CD4-positive, alpha-beta T cell treated with Interleukin-6 for 4 hours (primary cell): Measurements from ENCODE around the gene SLC39A11.
"Not testable (repeated sequence)": the region's sequence is repeated elsewhere in the genome, so short reads cannot be mapped to it uniquely, and the experiment has no call there.

Experiments
- DNase-seq: peaks from one replicate; pipeline ENCODE4 v3.0.0-alpha.2; 2020; ENCODE audit warnings: mixed read lengths

The SLC39A11 gene

DNA sequence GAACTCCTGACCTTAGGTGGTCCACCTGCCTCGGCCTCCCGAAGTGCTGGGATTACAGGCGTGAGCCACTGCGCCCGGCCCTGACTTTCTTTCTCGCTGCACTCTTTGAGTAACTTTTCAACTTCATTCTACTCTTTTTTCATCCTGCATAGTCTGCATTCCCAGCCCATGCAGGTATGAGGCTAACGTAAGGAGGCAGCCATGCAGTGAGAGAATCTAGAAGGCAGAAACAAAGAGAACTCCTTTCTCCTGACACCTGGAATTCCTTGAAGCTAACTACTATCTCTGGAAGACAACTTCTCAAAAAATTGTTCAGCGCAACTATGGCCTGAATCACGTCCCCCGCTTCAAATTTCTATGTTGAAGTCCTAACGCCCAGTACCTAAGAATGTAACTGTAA lies 152.0 kb downstream of the SLC39A11 start:
- DNase-seq: no peak

DNA sequence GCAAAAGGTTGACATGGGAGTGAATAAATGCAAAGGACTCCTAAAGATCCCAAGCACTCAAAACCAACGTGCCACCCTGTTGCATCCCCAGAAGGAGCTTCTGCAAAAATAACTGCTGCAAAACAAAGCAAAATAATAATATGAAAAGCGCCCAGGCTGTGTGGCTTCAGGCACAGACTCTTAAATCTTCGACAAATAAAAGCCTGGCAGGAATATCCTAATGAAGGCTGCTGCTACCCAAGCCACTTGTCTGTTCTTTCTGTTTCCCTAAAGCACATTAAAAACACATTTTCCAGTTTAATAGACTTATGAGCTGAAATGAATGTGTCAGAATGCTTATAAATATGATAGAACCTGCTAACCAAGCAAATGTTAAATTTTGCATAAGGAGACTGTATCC lies 154.0 kb downstream of the SLC39A11 start:
- DNase-seq: no peak

DNA sequence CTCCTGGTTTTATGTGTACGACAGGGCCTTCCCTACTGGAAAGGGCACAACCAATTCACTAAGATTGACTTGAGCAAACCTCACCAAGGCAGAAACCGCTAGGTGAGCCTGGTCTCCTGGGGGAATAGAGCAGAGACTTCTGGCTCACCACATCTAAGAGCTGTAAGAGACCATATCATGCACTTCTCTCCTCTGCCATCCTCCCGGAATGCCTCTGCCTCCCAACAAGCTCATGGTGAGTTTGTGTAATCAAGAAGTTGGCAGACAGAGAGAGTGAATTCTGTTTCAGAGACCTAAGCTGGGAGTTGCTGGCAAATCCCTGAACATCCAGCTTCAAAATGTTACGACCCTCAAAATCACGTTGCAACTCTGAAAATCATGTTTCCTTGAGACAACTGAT lies 154.8 kb downstream of the SLC39A11 start:
- no peak for DNase-seq

DNA sequence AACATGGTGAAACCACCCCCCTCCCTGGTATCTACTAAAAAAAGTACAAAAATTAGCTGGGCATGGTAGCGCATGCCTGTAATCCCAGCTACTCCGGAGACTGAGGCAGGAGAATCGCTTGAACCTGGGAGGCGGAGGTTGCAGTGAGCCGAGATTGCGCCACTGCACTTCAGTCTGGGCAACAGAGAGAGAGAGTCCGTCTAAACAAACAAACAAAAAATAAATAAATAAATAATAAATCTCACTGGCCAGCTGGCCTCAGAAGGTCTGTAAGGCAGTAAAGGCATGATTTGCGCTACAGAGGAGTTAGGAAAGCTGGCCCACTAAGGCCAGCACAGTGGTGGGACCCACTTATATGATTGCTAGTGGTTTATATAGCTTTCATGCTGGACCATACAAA lies 155.2 kb downstream of the SLC39A11 start:
- DNase-seq: not testable (repeated sequence)

DNA sequence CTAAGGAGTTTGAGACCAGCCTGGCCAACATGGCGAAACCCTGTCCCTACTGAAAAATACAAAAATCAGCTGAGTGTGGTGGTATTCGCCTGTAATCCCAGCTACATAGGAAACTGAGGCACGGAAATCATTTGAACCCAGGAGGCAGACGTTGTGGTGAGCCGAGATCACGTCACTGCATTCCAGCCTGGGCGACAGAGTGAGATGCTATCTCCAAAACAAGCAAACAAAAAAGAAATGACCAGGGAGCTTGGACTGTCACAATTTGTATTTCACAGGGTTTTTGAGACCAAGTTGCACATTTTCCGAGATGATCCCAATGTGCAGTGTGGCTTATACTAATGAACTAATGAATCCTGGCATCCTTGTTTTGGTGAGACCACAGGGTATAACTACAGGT lies 156.5 kb downstream of the SLC39A11 start:
- DNase-seq: no peak

DNA sequence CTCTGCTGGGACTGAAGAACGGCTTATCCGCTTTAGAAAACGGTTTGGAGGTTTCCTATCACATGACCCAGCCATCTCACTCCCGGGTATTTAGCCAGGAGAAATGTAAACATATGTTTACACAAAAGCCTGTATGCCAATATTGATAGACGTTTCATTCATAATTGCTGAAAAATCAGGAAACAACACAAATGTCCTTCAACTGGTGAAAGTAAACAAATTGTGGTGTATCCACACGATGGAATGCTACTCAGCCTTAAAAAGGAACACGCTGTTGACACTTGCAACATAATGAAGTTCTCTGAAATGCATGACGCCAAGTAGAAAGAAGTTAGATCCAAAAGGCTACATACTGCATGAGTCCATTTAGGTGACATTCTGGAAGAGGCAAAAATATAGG lies 157.6 kb downstream of the SLC39A11 start:
- no peak for DNase-seq

DNA sequence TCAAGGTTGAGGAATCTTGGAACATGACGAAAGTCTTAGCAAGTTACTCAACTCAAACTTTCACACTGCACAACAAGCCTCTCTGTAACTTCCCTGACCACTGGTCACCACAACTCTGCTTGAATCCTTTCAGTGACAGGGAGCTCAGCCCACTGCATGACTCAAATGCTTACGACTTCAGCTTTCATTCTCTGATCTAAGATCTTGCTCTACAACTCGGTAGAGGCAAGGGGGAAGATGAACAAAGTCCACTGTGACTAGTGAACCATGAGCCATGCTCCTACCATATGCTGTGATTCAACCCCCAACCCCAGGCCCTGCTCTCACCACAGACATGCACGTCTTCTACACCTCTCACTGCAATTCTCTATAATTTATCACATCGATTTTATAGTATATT lies 160.9 kb downstream of the SLC39A11 start:
- DNase-seq: no peak

DNA sequence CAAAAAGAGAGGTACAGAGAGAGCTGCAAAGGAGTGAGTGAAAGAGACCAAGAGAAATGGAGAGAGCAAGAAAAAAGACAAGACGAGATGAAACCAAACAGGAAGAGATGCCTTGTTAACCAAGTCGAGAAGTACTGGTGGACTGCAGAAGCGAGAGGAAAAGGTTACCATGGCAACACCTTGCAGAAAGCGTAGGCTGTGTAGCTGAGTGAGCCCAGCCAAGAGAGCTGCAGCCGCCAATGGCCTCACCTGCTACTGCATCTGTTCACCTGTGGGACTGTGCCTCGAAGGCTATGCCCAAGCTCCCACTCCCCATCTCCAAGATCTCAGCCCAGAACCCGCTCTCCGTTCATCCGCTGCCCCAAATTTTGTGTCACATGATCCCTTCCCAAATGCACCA lies 161.3 kb downstream of the SLC39A11 start:
- no peak for DNase-seq

DNA sequence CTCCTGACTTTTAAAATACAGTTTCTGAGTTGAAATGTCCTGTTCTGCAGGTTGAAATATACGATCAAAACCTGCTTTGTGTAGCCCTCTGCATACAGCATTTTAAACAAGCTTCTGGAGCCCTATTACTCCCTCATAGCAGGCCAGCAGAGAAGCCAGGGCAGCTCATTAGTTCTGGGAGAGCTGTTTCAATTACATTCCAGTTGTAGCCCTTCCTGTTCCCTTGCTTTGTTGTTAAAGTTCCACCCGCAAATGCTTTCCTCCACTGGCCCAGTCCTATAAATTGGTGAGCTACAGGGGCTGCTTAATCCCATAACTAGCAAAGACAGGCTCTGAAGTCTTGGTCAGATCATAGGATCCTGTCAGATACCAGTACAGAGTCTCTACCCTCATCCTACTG lies 162.5 kb downstream of the SLC39A11 start:
- no peak for DNase-seq

DNA sequence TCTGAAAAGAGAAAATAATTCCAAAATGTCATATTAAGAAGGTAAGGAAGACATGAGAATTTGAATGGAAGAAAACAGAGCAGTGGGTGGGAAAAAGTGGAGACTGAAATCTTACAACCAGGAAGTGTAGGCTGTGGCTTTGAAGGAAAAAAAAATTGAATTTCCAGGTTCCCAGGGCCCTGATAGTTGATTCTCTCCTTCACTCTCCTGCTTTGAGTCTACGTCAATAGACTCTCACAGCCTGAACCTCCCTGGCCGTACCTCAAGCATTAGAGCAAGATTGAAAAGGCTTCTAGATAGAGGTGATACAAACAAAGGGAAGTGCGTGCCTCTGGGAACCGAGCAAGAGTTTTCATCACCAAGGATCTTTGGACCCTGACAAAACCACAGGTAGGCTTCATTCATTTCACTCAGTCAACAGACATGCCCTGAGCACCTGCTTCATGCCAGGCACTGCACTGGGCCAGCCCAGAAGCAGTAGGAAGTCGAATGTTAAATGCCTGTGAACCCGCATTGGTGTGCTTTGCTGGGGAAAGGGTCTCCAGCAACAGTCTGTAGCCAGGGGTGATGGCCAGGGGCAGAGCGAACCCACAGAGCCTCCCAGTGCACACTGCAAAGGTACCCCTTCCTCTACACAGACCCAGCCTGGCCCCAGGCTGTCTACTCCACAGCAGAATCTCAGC lies 163.9 kb downstream of the SLC39A11 start:
- DNase-seq: no peak

DNA sequence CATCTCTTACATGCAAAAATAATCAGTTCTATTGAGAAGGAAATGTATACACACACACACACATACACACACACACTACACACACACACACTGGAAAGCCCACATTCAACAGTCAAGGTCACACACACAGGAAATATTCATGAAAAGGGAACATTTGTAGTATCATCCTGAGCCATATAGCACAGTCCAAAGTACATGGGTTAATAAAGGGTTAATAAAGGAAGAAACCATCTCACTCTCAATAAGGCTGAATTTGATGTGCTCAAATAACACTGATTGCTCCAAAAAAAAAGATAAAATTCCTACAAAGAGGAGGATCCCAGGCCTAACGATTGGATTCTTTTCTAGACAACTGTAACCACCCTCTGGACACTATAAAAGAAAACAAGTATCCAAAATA lies 164.7 kb downstream of the SLC39A11 start:
- DNase-seq: no peak

DNA sequence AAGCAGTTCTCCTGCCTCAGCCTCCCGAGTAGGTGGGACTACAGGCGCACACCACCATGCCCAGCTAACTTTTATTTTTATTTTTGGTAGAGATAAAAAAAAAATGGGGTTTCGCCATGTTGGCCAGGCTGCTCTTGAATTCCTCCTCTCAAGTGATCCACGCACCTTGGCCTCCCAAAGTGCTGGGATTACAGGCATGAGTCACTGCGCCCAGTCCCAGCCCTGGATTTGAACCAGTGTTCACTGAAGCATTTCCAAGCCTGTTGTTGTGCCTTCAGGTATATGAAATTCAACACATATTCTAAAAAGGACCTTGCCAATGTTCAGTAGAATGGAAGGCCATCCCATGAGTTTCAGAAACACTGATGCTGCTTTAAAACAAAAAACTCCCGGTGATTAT lies 165.3 kb downstream of the SLC39A11 start:
- DNase-seq: no peak

DNA sequence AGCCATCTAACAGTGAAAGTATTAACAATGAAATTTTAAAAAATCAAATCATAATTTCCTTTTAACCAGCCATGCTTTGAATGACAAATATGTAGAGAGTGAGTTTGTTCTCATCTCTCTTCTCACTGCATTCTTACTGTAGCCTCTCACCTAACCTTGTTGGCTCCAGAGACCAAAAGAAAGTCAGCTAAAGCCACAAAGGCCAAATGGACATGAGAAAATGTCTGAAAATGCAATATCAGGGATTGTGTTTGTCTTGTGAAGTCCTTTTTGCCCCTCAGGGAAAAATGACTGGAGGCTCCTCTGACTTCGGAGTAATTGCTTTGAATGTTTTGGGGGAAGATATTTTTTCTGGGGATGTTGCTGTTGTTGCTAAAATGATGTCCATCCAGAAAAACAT lies 166.3 kb downstream of the SLC39A11 start:
- no peak for DNase-seq

DNA sequence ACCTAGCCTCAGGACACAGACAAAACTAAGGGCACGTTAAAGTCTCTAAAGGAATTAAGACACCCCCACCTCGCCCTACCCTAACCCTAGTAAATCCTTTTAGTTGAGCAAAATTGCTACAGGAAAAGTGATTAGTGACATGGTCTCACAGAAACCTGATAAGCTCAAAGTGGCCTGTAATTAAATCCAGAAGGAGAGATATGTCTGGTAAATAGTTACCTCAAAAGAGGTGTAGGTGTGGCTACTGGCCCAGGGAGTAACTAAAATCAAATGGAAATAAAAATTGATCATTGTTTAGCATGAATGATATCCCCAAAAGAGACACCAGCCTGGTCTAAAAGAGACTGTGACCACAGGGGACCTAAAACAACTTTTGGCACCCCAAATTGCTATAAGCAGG lies 168.3 kb downstream of the SLC39A11 start:
- no peak for DNase-seq

DNA sequence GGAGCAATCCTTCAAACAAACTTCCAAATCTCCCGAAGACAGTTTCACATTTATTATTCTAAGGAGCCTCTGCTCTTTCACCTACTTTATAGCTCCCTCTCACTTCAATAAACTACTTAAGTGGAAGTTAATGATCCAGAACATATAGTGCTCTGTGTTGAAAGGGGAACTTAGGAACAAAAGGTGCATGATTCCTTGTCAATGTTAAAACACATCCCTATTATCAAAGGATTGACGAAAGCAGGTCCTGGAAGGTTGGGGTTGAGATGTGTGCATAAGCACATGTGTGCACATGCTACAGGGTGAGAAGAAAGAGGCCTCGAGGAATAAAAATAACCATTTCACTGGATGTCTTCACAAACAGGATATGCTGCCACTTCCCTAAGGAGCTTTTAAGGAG lies 170.3 kb downstream of the SLC39A11 start:
- no peak for DNase-seq

DNA sequence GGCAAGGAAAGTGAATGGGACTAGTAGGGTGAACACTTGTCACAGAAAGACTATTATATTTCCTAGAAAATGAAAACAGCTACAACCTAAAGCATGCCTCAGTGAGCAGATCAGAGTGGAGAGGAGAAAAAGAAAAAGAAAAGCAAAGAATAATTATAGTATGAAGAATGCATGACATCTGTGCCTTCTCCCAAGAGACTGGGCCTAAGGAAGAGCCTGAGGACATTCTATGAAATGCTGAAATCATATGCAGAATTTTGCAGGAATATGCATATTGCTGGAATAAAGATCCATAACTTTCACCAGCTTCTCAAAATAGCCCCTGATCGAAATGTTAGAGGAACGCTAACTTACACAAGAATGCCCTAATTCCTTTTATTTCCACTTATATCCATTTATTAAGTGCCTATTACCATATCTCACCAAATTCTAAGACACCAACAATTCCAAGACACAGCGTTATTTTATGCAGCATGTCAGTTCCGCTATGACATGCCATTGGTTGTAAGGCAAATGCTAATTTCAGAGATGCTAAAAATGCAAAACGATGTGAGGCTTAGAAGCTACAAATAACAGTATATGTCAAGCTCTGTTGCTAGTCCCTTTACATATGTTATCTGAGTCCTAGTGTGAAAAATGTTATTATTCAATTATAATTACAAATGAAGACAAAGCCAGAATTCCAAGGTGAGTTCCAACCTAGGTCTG lies 171.0 kb downstream of the SLC39A11 start:
- no peak for DNase-seq

DNA sequence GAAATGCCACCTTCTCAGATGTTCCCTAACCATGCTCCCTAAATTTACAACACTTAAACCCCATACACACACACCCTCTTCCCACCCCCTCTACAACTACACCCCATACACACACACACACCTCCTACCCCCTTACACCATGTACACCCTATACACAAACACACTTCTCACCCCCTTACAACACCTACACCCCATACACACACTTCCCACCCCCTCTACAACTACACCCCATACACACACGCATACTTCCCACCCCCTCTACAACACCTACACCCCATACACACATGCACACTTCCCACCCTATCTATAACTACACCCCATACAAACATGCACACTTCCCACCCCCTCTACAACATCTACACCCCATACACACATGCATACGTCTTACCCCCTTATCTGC lies 172.0 kb downstream of the SLC39A11 start:
- DNase-seq: no peak

DNA sequence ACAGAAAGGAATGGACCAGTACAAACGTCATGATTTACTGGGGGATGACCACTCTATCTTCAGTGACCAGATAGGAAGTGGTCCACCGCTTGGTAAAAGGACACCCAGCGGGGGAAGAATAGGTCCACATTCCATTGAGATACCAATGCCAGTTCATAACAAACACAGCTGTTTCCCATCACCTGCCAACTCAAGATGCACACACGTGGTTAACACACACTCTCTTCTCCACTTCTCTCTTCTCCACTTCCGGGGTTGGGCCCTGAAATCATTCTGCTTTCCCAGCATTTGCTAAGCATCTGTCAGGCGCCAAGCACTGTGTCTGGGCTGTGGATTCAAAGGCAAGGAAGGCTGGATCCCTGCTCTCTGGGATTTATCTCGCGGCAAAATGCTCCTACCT lies 175.5 kb downstream of the SLC39A11 start:
- no peak for DNase-seq

DNA sequence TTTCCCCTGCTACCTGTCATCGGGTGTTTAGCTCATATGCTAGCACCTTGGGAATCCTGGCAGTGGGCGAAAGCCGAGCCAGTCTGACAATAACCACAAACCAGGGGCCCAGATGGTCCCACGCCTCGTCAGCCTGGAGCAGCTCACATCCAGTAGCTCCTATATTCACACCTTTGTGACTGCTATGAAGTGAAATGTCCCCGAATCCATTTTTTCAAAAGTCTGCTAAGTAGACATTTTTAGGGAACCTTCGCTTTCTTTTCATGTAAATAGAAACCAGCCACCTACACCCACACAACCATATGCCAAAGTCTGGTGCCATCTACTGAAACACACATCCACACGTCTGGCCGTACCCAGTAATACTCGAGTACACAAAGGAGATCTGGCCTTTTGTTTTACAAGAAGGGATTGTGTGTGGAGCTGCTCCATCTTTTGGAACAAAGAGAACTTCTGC lies 176.8 kb downstream of the SLC39A11 start:
- DNase-seq: no peak

DNA sequence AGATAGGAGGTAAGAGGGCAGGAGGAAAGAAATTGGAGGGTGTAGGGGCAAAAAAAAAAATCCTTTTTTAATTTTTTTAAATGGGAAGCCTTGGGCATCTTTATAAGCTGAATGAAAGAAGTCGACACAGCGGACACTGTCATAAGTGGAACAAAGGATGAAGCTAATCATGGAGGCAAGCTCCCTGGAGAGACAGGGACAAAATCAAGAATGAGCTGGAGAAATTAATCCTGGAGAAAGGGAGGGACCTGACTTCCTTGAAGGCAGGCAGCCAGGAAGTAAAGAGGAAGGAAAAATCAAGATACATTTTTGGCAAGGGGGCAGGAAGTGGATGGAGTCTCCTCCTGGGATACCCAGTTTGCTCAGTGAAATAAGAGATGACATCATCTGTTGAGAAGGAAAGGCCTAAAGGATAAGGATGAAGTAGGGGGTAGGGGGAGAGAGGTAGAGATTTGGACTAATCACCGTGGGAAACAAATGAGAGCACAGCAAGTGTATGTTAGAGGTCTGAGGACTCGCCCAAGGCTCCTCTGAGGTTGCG lies 179.3 kb downstream of the SLC39A11 start:
- DNase-seq: no peak

DNA sequence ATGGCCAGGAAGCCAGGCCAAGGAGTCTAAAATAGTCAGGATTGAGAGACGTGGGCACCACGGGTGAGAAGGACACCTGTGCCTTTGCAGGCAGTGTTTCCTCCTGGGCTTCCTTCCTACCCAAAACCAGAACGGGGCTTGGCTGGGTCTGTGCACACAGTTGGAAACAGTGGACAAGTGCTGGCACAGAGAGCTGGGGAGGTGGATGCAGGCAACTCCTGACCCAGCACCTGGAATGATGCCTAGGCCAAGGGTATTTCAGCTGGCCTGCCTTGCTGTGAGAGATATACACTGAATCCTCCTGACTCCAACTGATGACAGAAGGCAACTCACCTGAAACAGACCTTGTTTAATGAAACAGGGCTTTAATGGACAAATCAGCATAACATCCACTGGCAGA lies 186.2 kb downstream of the SLC39A11 start:
- DNase-seq: no peak

DNA sequence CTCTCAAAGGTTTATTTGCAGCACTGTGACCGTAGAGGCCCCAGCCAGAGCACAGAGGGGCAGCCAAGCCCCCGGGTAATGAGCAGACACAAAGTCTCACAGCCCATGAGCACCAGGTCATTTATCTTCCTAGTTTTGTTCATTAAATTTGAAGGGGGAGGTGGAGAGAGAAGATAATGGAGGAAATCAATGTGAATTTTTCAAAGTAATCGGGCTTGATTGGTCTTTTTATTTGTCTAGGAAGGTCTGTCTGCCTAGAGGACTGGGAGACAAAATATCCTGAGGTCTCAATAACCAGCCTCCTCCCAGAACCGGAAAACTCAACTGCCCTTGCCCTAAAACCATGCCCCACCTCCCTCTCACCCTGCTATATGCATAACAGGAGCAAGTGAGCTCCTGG lies 189.0 kb downstream of the SLC39A11 start:
- DNase-seq: no peak

DNA sequence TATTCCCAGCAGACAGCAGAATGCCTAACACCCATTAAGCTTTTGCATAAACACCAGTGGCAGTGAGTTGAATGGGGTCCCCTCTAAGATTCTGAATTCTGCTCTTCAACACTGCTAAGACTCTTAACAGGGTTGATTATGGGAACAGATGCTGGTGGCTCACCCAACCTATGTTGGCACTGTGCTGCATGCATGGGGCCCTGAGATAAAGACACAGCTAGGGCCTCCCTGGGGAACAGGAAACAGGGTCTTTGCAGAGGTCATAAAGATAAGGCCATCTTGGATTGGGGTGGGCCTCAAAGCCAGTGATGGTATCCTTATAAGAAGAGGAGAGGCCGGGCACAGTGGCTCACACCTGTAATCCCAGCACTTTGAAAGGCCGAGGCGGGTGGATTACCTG lies 190.8 kb downstream of the SLC39A11 start:
- no peak for DNase-seq

DNA sequence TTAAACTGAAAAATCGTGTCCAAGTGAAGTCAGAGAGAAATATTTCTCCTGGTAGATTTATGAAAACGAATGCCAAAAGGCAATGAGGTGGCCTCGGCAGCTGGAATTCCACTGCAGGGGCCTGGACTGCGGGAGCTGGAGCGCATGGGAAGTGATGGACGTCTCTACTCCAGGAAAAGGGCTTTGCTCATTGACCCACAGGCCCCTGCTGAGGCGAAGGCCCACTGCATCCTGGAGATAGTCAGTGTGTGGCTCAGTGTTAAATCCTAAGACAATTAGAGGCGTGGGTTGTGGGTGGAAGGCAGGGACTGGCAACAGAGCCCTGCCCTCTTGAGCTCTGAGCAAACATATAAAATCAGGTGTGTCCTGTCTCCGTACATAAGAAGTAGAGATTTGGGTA lies 191.4 kb downstream of the SLC39A11 start:
- DNase-seq: no peak

DNA sequence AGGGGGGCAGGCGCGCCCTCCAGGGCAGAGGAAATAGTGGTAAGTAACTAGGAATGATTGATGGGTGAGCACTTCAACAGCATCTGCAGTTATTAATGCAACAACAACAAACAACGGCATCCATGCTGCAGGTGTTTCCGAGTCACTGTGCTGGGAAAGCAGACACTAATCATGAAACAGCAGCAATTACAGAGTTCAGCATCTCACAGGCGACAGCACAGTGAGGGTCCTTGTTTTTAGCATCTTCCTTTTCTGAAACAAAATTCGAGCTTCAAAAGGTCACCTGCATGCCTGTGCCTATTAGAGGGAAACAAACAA lies 191.9 kb downstream of the SLC39A11 start:
- no peak for DNase-seq
